CD4-positive, alpha-beta memory T cell (primary cell): ENCODE measurements around the gene LETMD1. TPM values are rescaled to one million over a fixed set of nuclear protein-coding genes. Genes with fewer than 3 reads are reported as not detected.

Experiments used
- CTCF ChIA-PET: fragments of 350-600 bp; sonication (Branson Sonifier 250); formaldehyde crosslinking; loops from one replicate; lab custom pipeline; 2021; ENCODE audit warnings: inconsistent platforms; ENCODE audit not compliant: partially characterized antibody; lab: Charles Lee
- POLR2A ChIA-PET: fragments of 350-600 bp; sonication (Branson Sonifier 250); formaldehyde crosslinking; loops from one replicate; lab custom pipeline; 2021; ENCODE audit not compliant: partially characterized antibody; lab: Charles Lee
- DNase-seq, 5 donors: peaks; one replicate each; pipeline versions ENCODE4 v3.0.0 to v3.0.0-alpha.2; 2020 to 2022; ENCODE audit warnings: mixed read lengths in 1 of 5
- H3K27ac ChIP-seq: one replicate; pipeline ENCODE4 v1.7.0; 2013; ENCODE audit warnings: low read depth, low read length
- H3K27me3 ChIP-seq: 2 replicates; pipeline ENCODE4 v1.7.0; 2013; ENCODE audit warnings: mild to moderate bottlenecking, low read length, moderate library complexity; ENCODE audit not compliant: insufficient read depth
- H3K36me3 ChIP-seq: 2 replicates; pipeline ENCODE4 v1.7.0; 2013; ENCODE audit warnings: mild to moderate bottlenecking, low read length, moderate library complexity; ENCODE audit not compliant: insufficient read depth
- H3K4me1 ChIP-seq: 2 replicates; pipeline ENCODE4 v1.7.0; 2013; ENCODE audit warnings: mild to moderate bottlenecking, low read length, moderate library complexity; ENCODE audit not compliant: insufficient read depth
- H3K4me3 ChIP-seq, 2 donors: one replicate each; pipeline ENCODE4 v1.7.0; 2013; ENCODE audit warnings: low read length in 2 of 2, mild to moderate bottlenecking in 1 of 2
- H3K9me3 ChIP-seq, 2 donors: one replicate each; pipeline ENCODE4 v1.7.0; 2013; ENCODE audit warnings: low read length in 2 of 2, control low read depth in 1 of 2; ENCODE audit not compliant: control insufficient read depth in 1 of 2
- H3K27ac Mint-ChIP-seq, 7 donors: one replicate each; pipeline ENCODE4 v1.8.0; 2020 to 2021; ENCODE audit warnings: mixed read lengths in 7 of 7, mild to moderate bottlenecking in 6 of 7, inconsistent platforms in 3 of 7, moderate library complexity in 3 of 7
- H3K27me3 Mint-ChIP-seq, 2 donors: one replicate each; pipeline ENCODE4 v1.8.0; 2020 to 2021; ENCODE audit warnings: mixed read lengths in 2 of 2
- H3K36me3 Mint-ChIP-seq, 2 donors: one replicate each; pipeline ENCODE4 v1.8.0; 2020 to 2021; ENCODE audit warnings: mixed read lengths in 2 of 2, inconsistent platforms in 1 of 2, mild to moderate bottlenecking in 1 of 2
- H3K4me1 Mint-ChIP-seq, 4 donors: one replicate each; pipeline ENCODE4 v1.8.0; 2020 to 2021; ENCODE audit warnings: mixed read lengths in 4 of 4, mild to moderate bottlenecking in 1 of 4
- H3K4me3 Mint-ChIP-seq, 8 donors: one replicate each; pipeline ENCODE4 v1.8.0; 2020 to 2021; ENCODE audit warnings: mixed read lengths in 8 of 8, mild to moderate bottlenecking in 7 of 8, moderate library complexity in 6 of 8, inconsistent platforms in 3 of 8
- H3K9me3 Mint-ChIP-seq, 8 donors: one replicate each; pipeline ENCODE4 v1.8.0; 2020 to 2021; ENCODE audit warnings: mixed read lengths in 8 of 8, mild to moderate bottlenecking in 5 of 8, inconsistent platforms in 3 of 8, moderate library complexity in 1 of 8
- intact Hi-C: fragments of 100-400 bp; cut with micrococcal nuclease; formaldehyde crosslinking; loops from one replicate; pipeline ENCODE4 v1.15.1; 2023
- polyA plus RNA-seq, 2 donors: library from polyadenylated mRNA; unstranded; fragments of 300-500 nt; fragmentation: Illumina TruSeq; gene quantifications; one replicate each; pipeline ENCODE4 v1.2.3, GENCODE V29; 2021
- total RNA-seq, 2 experiments: library from RNA; stranded (reverse); gene quantifications; one replicate each; pipeline ENCODE4 v1.2.3, GENCODE V29; 2021

LETMD1 gene
- total and polyA plus RNA-seq, 4 experiments from 2014 or later, result 32.6 to 93.3 (median 60.1) TPM

- H3K27me3 Mint-ChIP-seq, result no peaks in the 10 kb centered on the region
- peaks cover 14 to 43% (median 30%) of the 10 kb centered on the region in 4 donors for H3K4me1 Mint-ChIP-seq
- no peaks in the 10 kb centered on the region for H3K36me3 ChIP-seq
- no peak overlapping the region for H3K27ac ChIP-seq
- peaks cover 0 to 2% of the 10 kb centered on the region in 2 donors for H3K36me3 Mint-ChIP-seq
- DNase-seq, result no peak
- H3K4me1 ChIP-seq, result peaks cover 14% of the 10 kb centered on the region
- H3K9me3 ChIP-seq, result no peaks in the 10 kb centered on the region
- ChIA-PET CTCF (interaction anchor here (1.1 to 1.5 kb wide), 2 partner anchors 20 to 264 kb away, joined by 3 to 4 read pairs; partner anchors contain the start of gene LETMD1), POLR2A (interaction anchor here (1.1 kb wide), 1 partner anchor 190 kb away, joined by 4 read pairs; the partner anchor contains the start of gene POU6F1)
- H3K27me3 ChIP-seq, result no peaks in the 10 kb centered on the region
- H3K9me3 Mint-ChIP-seq, result no peaks in the 10 kb centered on the region
- H3K4me3 Mint-ChIP-seq, result peak overlapping the region in 1 of 8 donors; percentile 6
- no peak overlapping the region for H3K27ac Mint-ChIP-seq
- intact Hi-C loops, result loop anchor here (1.0 kb wide), 2 partner anchors 203 to 263 kb away; no protein-coding TSS in a partner anchor
- no peak overlapping the region for H3K4me3 ChIP-seq
Observed at GRCh38 chr12:51028813-51029150, 19.3 kb upstream of the LETMD1 start.

- Mint-ChIP-seq H3K4me1 (peaks cover 0 to 6% (median 2%) of the 10 kb centered on the region in 4 donors), H3K4me3 (no peak overlapping the region), H3K9me3 (no peaks in the 10 kb centered on the region), H3K27ac (no peak overlapping the region), H3K36me3 (no peaks in the 10 kb centered on the region), H3K27me3 (no peaks in the 10 kb centered on the region)
- Histone ChIP-seq H3K9me3 (no peaks in the 10 kb centered on the region), H3K27me3 (no peaks in the 10 kb centered on the region), H3K4me3 (no peak overlapping the region), H3K27ac (no peak overlapping the region), H3K36me3 (no peaks in the 10 kb centered on the region), H3K4me1 (no peaks in the 10 kb centered on the region)
- DNase-seq, result no peak
- intact Hi-C loops, result no loop called here
- CTCF ChIA-PET, result no interaction called here
- POLR2A ChIA-PET, result no interaction called here
Observed at GRCh38 chr12:51033048-51033447, 15.1 kb upstream of the LETMD1 start.

- Mint-ChIP-seq H3K4me1 (peaks cover 0 to 1% (median 0%) of the 10 kb centered on the region in 4 donors), H3K36me3 (no peaks in the 10 kb centered on the region), H3K9me3 (no peaks in the 10 kb centered on the region), H3K4me3 (no peak overlapping the region), H3K27ac (no peak overlapping the region), H3K27me3 (no peaks in the 10 kb centered on the region)
- ChIA-PET CTCF (no interaction called here), POLR2A (no interaction called here)
- intact Hi-C loops, result no loop called here
- Histone ChIP-seq H3K27me3 (no peaks in the 10 kb centered on the region), H3K9me3 (no peaks in the 10 kb centered on the region), H3K36me3 (no peaks in the 10 kb centered on the region), H3K4me3 (no peak overlapping the region), H3K27ac (no peak overlapping the region), H3K4me1 (no peaks in the 10 kb centered on the region)
- no peak for DNase-seq
Observed at GRCh38 chr12:51033457-51034089, 14.6 kb upstream of the LETMD1 start.

- intact Hi-C loops, result no loop called here
- Mint-ChIP-seq H3K4me3 (no peak overlapping the region), H3K27ac (no peak overlapping the region), H3K9me3 (no peaks in the 10 kb centered on the region), H3K27me3 (no peaks in the 10 kb centered on the region), H3K4me1 (no peaks in the 10 kb centered on the region), H3K36me3 (no peaks in the 10 kb centered on the region)
- no peaks in the 10 kb centered on the region for H3K4me1 ChIP-seq
- H3K27me3 ChIP-seq, result no peaks in the 10 kb centered on the region
- H3K4me3 ChIP-seq, result no peak overlapping the region
- POLR2A ChIA-PET, result no interaction called here
- no peak for DNase-seq
- H3K9me3 ChIP-seq, result no peaks in the 10 kb centered on the region
- H3K36me3 ChIP-seq, result no peaks in the 10 kb centered on the region
- H3K27ac ChIP-seq, result no peak overlapping the region
- CTCF ChIA-PET, result no interaction called here
Observed at GRCh38 chr12:51036279-51036678, 11.8 kb upstream of the LETMD1 start.

- H3K4me1 Mint-ChIP-seq, result peaks cover 15 to 40% (median 28%) of the 10 kb centered on the region in 4 donors
- Histone ChIP-seq H3K9me3 (no peaks in the 10 kb centered on the region), H3K27ac (peak overlapping the region; percentile 81), H3K27me3 (no peaks in the 10 kb centered on the region), H3K4me3 (peak overlapping the region; percentile 92 to 98), H3K36me3 (peaks cover 12% of the 10 kb centered on the region), H3K4me1 (peaks cover 27% of the 10 kb centered on the region)
- peaks cover 0 to 1% (median 0%) of the 10 kb centered on the region in 8 donors for H3K9me3 Mint-ChIP-seq
- intact Hi-C loops, result loop anchor here (1.0 to 5.0 kb wide), 6 partner anchors 22 to 274 kb away; partner anchors contain the start of genes BIN2, CSRNP2, POU6F1 and SLC11A2
- ChIA-PET POLR2A (interaction anchor here (0.6 to 3.7 kb wide), 15 partner anchors 12 to 1918 kb away, joined by 3 to 32 read pairs (median 5); partner anchors contain the start of genes ATF1, CSRNP2, DAZAP2 and LIMA1), CTCF (interaction anchor here (1.0 to 6.3 kb wide), 5 partner anchors 20 to 937 kb away, joined by 3 to 26 read pairs (median 3); partner anchors contain the start of gene COX14)
- peak overlapping the region; percentile 95 to 99 (median 97) for H3K27ac Mint-ChIP-seq
- peak overlapping the region; percentile 93 to 98 (median 95) for H3K4me3 Mint-ChIP-seq
- H3K36me3 Mint-ChIP-seq, result peaks cover 20 to 36% of the 10 kb centered on the region in 2 donors
- H3K27me3 Mint-ChIP-seq, result no peaks in the 10 kb centered on the region
- DNase-seq, result peak; percentile 20 to 70 (median 57)
Observed at GRCh38 chr12:51048661-51049251, 629 bp downstream of the LETMD1 start.

- H3K4me1 ChIP-seq, result peaks cover 27% of the 10 kb centered on the region
- intact Hi-C loops, result loop anchor here (5.0 kb wide), 1 partner anchor 273 kb away; the partner anchor contains the start of gene BIN2
- ChIA-PET POLR2A (interaction anchor here (0.7 to 3.7 kb wide), 11 partner anchors 11 to 766 kb away, joined by 3 to 32 read pairs (median 6); partner anchors contain the start of genes CSRNP2, DAZAP2, LIMA1 and POU6F1), CTCF (interaction anchor here (1.0 to 6.3 kb wide), 3 partner anchors 27 to 291 kb away, joined by 3 to 26 read pairs (median 5); no protein-coding TSS in a partner anchor)
- peak overlapping the region; percentile 93 to 98 (median 95) for H3K4me3 Mint-ChIP-seq
- H3K27me3 ChIP-seq, result no peaks in the 10 kb centered on the region
- peak overlapping the region; percentile 95 to 99 (median 97) for H3K27ac Mint-ChIP-seq
- peak overlapping the region; percentile 92 to 98 for H3K4me3 ChIP-seq
- H3K9me3 ChIP-seq, result no peaks in the 10 kb centered on the region
- H3K4me1 Mint-ChIP-seq, result peaks cover 15 to 40% (median 28%) of the 10 kb centered on the region in 4 donors
- H3K27ac ChIP-seq, result peak overlapping the region; percentile 81
- DNase-seq, result no peak
- H3K27me3 Mint-ChIP-seq, result no peaks in the 10 kb centered on the region
- peaks cover 20% of the 10 kb centered on the region for H3K36me3 ChIP-seq
- peaks cover 0 to 1% (median 0%) of the 10 kb centered on the region in 8 donors for H3K9me3 Mint-ChIP-seq
- peaks cover 24 to 42% of the 10 kb centered on the region in 2 donors for H3K36me3 Mint-ChIP-seq
Observed at GRCh38 chr12:51049525-51049924, 1.4 kb downstream of the LETMD1 start.

- peak overlapping the region in 6 of 7 donors; percentile 38 to 88 (median 64) for H3K27ac Mint-ChIP-seq
- no peak overlapping the region for H3K4me3 ChIP-seq
- no peak overlapping the region for H3K4me3 Mint-ChIP-seq
- H3K27me3 Mint-ChIP-seq, result no peaks in the 10 kb centered on the region
- no peak overlapping the region for H3K27ac ChIP-seq
- H3K9me3 Mint-ChIP-seq, result no peaks in the 10 kb centered on the region
- no peaks in the 10 kb centered on the region for H3K9me3 ChIP-seq
- DNase-seq, result no peak
- H3K36me3 ChIP-seq, result peaks cover 35% of the 10 kb centered on the region
- ChIA-PET CTCF (interaction anchor here (0.9 to 1.1 kb wide), 3 partner anchors 9 to 200 kb away, joined by 3 to 5 read pairs (median 3); no protein-coding TSS in a partner anchor), POLR2A (interaction anchor here (1.5 to 2.2 kb wide), 2 partner anchors 9 to 31 kb away, joined by 8 to 9 read pairs; partner anchors contain the start of gene CSRNP2)
- peaks cover 27% of the 10 kb centered on the region for H3K4me1 ChIP-seq
- no peaks in the 10 kb centered on the region for H3K27me3 ChIP-seq
- H3K4me1 Mint-ChIP-seq, result peaks cover 15 to 37% (median 27%) of the 10 kb centered on the region in 4 donors
- H3K36me3 Mint-ChIP-seq, result peaks cover 24 to 58% of the 10 kb centered on the region in 2 donors
- intact Hi-C loops, result no loop called here
Observed at GRCh38 chr12:51051787-51052186, 3.7 kb downstream of the LETMD1 start.
